ENCODE measurements around the gene SMYD3.

- TF ChIP-seq EZH2 (IDR thresholded peaks at IDR 0.05; ENCODE audit: insufficient read depth, low read length) (no peak), CTCF (IDR thresholded peaks at IDR 0.05; ENCODE audit: insufficient read depth, low read depth, low read length) (no peak)
These were observed 25.4 kb upstream of the SMYD3 start for GRCh38 chr1:246532519-246532918.

Measured in astrocyte (in vitro differentiated cells and primary cell).